GM19468 (cell line): ENCODE data around the gene AGRN.
"Not testable (repeated sequence)": the region's sequence is repeated elsewhere in the genome, so short reads cannot be mapped to it uniquely, and the experiment has no call there.

Source experiments
- ATAC-seq: cut with Tn5 transposase; IDR thresholded peaks from one replicate; pipeline ENCODE4 v1.9.1; 2021; ENCODE audit warnings: mild to moderate bottlenecking, moderate library complexity, moderate number of reproducible peaks; ENCODE audit not compliant: unreplicated experiment; ENCODE audit errors: extremely low read depth

The AGRN gene

GRCh38 chr1:1100296-1100695 is 80.4 kb downstream of the AGRN start:
- no peak for ATAC-seq

GRCh38 chr1:1101503-1101902 is 81.6 kb downstream of the AGRN start:
- ATAC-seq, result no peak

DNA sequence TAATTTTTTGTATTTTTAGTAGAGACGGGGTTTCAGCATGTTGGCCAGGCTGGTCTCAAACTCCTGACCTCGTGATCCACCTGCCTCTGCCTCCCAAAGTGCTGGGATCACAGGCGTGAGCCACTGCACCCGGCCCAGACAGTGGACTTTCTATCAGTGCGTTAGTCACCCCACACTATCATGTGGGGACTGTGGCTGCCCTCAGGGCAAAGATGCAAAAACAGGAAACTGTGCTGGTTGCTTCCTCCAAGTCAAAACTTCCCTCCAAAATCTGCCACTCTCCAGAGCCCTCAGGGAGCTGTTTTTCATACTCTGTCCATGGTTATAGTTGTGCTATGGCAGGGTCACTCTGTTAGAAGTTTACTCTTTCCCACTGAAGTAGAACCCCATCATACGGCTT is 84.2 kb downstream of the AGRN start:
- ATAC-seq, result not testable (repeated sequence)
